ENCODE data around the gene OPCML. TPM values are rescaled to one million over a fixed set of nuclear protein-coding genes. Genes with fewer than 3 reads are reported as not detected.

Gene OPCML
- total and polyA plus RNA-seq, 7 donors, result 0.01 to 0.80 (median 0.07) TPM; not detected in 4

DNA sequence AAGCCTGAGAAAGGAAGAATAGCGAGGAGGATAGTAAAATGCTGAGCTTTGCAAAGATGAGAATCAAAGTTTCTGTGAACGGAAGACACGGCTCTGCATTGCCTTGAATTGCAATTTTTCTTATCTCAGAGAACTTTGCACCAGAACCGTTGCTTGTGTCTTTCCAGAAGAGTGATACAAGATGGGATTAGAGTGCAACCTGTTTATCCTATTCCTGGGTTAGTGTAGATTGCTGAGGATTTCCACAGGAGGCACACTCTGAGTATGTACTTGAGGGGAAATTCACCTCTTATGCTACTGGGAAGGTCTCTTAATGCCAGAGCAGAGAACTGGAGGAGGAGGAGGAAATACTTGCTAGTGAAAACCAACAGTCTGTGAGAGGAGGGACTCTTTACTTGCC lies 377.5 kb downstream of the OPCML start:
- TF ChIP-seq, protein P1, sequence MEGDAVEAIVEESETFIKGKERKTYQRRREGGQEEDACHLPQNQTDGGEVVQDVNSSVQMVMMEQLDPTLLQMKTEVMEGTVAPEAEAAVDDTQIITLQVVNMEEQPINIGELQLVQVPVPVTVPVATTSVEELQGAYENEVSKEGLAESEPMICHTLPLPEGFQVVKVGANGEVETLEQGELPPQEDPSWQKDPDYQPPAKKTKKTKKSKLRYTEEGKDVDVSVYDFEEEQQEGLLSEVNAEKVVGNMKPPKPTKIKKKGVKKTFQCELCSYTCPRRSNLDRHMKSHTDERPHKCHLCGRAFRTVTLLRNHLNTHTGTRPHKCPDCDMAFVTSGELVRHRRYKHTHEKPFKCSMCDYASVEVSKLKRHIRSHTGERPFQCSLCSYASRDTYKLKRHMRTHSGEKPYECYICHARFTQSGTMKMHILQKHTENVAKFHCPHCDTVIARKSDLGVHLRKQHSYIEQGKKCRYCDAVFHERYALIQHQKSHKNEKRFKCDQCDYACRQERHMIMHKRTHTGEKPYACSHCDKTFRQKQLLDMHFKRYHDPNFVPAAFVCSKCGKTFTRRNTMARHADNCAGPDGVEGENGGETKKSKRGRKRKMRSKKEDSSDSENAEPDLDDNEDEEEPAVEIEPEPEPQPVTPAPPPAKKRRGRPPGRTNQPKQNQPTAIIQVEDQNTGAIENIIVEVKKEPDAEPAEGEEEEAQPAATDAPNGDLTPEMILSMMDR (IDR thresholded peaks at IDR 0.05), result no peak
- Histone ChIP-seq H3K27me3 (ENCODE audit: insufficient read depth in 3 of 3, low read length in 2 of 3) (peaks cover 0 to 24% (median 9%) of the 10 kb centered on the region in 3 donors), H3K36me3 (ENCODE audit: insufficient read depth in 1 of 2, low read depth in 1 of 2) (no peaks in the 10 kb centered on the region), H3K27ac (no peak overlapping the region), H3K9me3 (no peaks in the 10 kb centered on the region), H3K4me1 (no peaks in the 10 kb centered on the region), H3K4me3 (no peak overlapping the region)
- ATAC-seq (no peak), DNase-seq (no peak)
- WGBS, 3 donors, result 71 to 81% (median 76%) methylated on average over 4 of the region's 4 CpGs
- intact Hi-C loops (cut with DNase I), result loop anchor here in 1 of 2 donors (10.0 kb wide), 1 partner anchor 60 kb away; no protein-coding TSS in a partner anchor

DNA sequence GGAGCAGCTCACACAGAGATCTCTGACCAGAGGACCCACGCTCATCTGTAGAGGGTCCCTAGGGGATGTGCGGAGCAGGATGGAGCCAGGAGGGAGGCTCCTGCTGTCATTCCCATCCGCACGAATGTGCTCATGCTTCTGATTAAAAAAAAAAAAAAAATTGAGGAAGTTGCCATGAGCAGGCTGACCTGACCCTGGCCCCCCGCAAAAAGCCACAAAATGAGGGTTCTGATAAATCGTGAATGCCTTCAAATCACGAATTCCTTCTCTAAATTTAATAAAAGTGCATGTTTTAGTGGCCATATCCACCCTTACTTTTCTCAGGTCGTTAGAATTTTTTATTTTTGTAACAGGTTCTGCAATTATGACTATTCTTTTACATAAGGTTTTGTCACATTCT lies 378.2 kb downstream of the OPCML start:
- H3K9me3 ChIP-seq, result no peaks in the 10 kb centered on the region
- intact Hi-C loops (cut with DNase I), result loop anchor here in 1 of 2 donors (10.0 kb wide), 1 partner anchor 59 kb away; no protein-coding TSS in a partner anchor
- TF ChIP-seq, protein P1 (IDR thresholded peaks at IDR 0.05), result no peak
- no peak for ATAC-seq
- no peak overlapping the region for H3K4me3 ChIP-seq
- DNase-seq, result no peak
- H3K27me3 ChIP-seq (ENCODE audit: insufficient read depth in 3 of 3, low read length in 2 of 3), result peaks cover 0 to 24% (median 9%) of the 10 kb centered on the region in 3 donors
- WGBS, 3 donors, result 63 to 68% (median 67%) methylated on average over 8 of the region's 8 CpGs
- no peaks in the 10 kb centered on the region for H3K4me1 ChIP-seq
- H3K36me3 ChIP-seq (ENCODE audit: insufficient read depth in 1 of 2, low read depth in 1 of 2), result no peaks in the 10 kb centered on the region
- no peak overlapping the region for H3K27ac ChIP-seq

DNA sequence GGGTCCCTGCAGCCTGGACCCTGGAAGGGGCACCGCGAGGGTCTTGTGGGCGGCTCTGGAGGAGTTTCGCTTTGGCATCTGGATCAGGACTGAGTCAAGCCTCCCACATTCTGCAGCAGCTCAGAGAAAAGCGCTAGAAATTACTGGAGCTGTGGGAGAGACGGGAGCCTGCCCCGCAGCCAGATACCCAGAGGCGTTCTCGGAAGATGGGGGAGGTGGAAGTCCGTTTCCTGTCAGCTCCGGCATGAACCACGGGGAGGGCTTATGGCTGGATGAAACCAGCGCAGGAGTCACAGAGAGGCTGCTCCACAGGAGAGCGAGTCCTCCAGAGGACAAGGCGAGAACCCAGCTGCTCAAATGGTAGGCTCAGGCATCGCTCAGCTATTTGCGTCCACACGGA lies 379.3 kb downstream of the OPCML start:
- Histone ChIP-seq H3K27ac (no peak overlapping the region), H3K9me3 (no peaks in the 10 kb centered on the region), H3K36me3 (ENCODE audit: insufficient read depth in 1 of 2, low read depth in 1 of 2) (no peaks in the 10 kb centered on the region), H3K4me3 (no peak overlapping the region), H3K4me1 (no peaks in the 10 kb centered on the region), H3K27me3 (ENCODE audit: insufficient read depth in 3 of 3, low read length in 2 of 3) (peaks cover 0 to 24% (median 11%) of the 10 kb centered on the region in 3 donors)
- WGBS, 3 donors, result 65 to 70% (median 67%) methylated on average over 18 of the region's 18 CpGs
- TF ChIP-seq, protein P1 (IDR thresholded peaks at IDR 0.05), result no peak
- ATAC-seq (no peak), DNase-seq (no peak)
- intact Hi-C loops (cut with DNase I), result loop anchor here in 1 of 2 donors (10.0 kb wide), 1 partner anchor 58 kb away; no protein-coding TSS in a partner anchor

DNA sequence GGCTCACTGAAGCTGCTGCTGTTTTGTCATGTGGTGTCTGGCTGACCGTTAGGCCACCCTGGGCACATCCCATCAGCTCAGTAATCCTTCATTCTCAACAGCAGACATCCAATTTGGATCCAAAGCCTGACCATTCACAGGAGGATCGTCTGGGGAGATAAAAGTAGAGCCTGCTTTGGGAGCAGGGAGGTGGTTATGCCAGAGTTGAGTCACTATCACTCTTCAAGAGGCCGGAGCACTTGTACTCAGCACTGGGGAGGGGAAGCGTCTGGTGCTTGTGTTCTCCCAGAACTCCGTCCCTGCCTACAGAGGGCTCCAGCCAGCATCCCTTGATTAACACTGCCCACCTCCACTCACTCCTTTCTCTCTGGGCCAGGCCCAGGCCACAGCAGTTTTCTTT lies 382.6 kb downstream of the OPCML start:
- H3K36me3 ChIP-seq (ENCODE audit: insufficient read depth in 1 of 2, low read depth in 1 of 2), result no peaks in the 10 kb centered on the region
- DNase-seq (no peak), ATAC-seq (no peak)
- no peak overlapping the region for H3K4me3 ChIP-seq
- TF ChIP-seq, protein P1 (IDR thresholded peaks at IDR 0.05), result no peak
- intact Hi-C loops (cut with DNase I), result loop anchor here in 1 of 2 donors (10.0 kb wide), 1 partner anchor 55 kb away; no protein-coding TSS in a partner anchor
- H3K27me3 ChIP-seq (ENCODE audit: insufficient read depth in 3 of 3, low read length in 2 of 3), result peaks cover 0 to 8% (median 7%) of the 10 kb centered on the region in 3 donors
- no peak overlapping the region for H3K27ac ChIP-seq
- 30 to 32% (median 32%) methylated on average over 5 of the region's 5 CpGs for WGBS, 3 donors
- no peaks in the 10 kb centered on the region for H3K9me3 ChIP-seq
- H3K4me1 ChIP-seq, result no peaks in the 10 kb centered on the region

DNA sequence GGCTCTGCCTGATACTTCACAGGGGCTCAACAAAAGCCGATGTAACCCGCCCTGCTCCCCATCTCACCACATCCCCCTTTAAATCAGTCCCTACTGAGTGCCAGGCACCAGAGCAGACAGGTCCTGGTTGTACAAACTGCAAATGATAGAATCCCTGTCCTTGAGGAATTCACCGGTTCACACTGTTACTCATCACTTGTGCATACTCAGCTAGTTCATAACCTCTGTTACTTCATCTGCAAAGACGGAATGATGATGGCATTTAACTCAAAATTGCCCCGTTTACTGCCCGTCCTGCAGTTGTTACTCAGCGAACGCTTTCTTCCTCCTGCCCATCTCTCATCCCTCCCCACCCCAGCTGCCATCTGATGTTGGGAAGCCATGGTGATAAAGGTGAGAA lies 384.7 kb downstream of the OPCML start:
- Histone ChIP-seq H3K36me3 (ENCODE audit: insufficient read depth in 1 of 2, low read depth in 1 of 2) (no peaks in the 10 kb centered on the region), H3K27me3 (ENCODE audit: insufficient read depth in 3 of 3, low read length in 2 of 3) (peaks cover under 1 to 3% (median 3%) of the 10 kb centered on the region in 3 donors), H3K4me3 (no peak overlapping the region), H3K9me3 (no peaks in the 10 kb centered on the region), H3K4me1 (no peaks in the 10 kb centered on the region), H3K27ac (no peak overlapping the region)
- DNase-seq, result no peak
- no peak for ATAC-seq
- TF ChIP-seq, protein P1 (IDR thresholded peaks at IDR 0.05), result no peak
- WGBS, 3 donors, result 80 to 89% (median 87%) methylated on average over 8 of the region's 8 CpGs
- intact Hi-C loops (cut with DNase I), result no loop called here

Measured in psoas muscle (tissue), 8 donors.